Stimulated activated CD8-positive, alpha-beta memory T cell treated with anti-CD3 and anti-CD28 coated beads, Interleukin-15, amount 100 ng/mL, for 48 hours (primary cell): ENCODE measurements around the gene C15orf39.

Experiments used
- DNase-seq, 2 donors: peaks; one replicate each; pipeline ENCODE4 v3.0.0-alpha.2; 2020; ENCODE audit warnings: low read depth in 2 of 2

The C15orf39 gene

DNA sequence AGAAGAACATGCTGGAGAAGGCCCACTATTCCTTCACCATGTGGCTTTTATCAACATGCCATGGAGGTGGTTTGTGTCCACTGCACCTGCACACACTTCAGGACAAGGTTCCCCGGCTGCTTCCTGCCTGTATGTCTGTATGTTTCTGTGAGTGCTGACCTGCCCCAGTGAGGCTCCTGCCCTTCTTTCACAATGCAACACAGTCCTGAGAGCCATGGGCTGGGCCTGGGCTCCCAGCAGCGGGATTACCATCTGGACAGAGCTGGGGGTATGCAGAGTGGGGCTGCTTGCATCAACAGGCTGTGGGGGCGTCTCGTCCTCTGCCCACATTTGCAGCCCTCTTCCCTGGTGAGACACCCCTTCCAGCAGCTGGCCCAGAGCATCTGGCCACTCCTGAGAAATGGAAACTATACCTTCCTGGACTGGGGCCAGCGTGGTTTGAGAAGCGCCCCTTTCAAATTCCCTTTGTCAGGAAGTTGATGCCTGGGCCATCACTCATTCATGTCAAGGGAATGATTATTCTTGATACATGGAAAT lies 29.3 kb upstream of the C15orf39 start:
- DNase-seq = no peak

DNA sequence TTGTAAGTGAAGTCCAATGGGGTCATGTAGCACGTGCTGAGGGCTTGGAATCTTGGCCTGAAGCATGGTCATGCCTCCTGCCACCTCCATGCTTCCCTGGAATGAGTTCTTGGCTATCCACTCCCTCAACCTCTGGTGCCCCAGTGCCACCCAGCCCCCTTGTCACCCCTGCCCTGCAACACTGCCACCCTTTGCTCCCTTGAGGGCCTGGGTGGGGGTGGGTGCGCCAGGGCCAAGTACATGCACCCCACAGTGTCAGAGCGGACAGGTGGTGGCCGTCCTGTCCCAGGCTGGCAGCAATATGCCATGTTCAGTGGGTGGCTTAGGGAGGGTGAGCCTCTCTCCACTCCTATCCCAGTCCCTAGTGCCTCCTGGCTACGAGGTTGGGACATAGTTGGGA lies 27.6 kb upstream of the C15orf39 start:
- no peak for DNase-seq

DNA sequence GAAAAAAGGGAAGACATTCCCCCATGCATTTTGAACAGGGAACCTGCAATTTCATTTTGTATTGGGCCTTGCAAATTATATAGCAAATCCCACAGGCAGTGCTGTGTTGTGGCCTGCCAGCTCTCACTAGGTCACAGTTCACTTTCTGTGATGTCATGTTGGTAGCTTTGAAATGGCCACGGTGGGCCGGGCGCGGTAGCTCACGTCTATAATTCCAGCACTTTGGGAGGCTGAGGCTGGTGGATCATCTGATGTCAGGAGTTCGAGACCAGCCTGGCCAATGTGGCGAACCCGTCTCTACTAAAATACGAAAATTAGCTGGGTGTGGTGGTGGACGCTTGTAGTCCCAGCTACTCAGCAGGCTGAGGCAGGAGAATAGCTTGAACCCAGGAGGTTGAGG lies 27.0 kb upstream of the C15orf39 start:
- DNase-seq = no peak

DNA sequence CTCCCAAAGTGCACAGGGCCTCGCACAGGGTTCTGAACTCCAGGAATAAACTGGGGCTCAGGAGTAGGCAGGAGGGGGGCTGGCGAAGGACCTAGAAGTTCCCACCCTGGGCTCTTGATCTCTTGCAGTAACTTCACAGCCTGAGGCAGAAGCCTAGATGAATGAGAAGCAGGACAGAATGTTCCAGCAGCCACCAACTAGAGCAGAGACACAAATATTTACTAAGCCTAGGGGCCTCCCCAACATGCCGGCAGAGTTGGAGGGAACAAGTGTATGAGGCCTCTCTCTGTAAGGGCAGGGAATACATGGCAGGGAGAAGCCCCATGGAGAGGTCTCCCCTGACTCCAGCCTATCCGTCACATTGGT lies 25.3 kb upstream of the C15orf39 start:
- no peak for DNase-seq

DNA sequence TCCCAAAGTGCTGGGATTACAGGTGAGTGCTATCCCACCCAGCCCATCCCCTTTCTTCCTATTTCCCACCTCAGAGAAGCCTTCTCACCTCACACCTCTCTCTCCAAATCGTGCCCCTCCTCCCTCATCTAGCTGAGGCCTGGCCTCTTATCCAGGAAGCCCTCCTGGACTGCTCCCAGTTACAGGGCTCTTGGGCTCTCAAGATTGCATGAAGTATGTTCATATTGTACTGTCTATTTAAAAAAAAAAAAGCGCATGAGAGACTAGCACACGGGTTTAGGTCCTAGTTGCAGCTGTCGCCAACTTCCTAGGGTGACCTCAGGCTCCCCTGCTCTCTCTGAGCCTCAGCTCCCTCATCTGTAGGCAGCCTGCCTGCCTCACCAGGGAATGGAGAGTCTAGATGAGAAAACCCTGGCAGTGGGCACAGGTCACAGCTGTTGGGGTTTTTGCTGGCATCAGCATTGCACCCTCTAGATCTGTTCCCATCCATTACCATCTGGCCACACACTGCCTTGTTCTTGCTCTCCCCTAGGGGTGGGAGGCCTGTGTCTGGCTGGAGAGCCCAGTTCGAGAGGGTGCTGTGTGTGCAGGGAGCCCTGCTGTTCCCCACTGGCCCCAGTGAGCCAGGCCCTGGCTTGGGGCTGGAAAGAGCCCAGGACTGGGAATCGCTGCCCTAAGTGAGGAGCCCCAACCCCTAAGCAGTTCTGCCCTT lies 24.2 kb upstream of the C15orf39 start:
- DNase-seq = no peak

DNA sequence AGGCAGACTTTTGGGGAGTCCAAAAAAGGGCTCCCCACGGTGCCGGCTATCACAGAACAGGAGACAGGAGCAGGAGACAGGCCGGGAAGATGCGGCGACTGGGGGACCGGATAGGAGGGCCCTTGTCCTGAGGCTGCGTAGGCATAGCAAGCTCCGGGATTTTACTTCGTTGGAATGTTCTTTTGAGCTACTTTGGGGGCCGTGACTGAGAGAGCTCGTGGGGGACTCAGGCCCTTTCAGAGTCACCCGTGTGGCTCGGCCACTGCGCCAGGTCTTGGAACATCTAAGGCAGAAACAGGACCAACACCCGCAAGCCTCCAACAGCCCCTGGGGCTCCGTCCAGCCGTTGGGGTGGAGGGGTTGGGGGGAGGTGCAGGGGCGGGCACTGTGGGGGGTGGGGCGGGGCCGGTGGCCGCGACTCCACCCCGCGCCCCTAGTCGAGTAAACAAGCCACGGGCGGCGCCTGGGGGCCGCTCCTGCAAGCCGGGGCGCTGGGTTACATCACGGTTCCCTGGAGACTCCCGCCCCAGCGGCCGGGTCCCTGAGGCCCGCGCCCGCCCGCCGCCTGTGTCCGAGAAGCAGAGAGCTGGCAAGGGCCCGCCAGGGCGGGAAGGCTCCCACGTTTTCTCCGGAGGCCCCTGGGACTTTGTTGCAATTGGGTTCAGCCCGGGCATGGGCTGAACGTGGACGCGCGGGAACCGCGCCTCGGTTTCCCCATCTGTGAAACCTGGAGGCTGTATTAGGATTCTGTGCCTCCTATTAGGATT lies 23.3 kb upstream of the C15orf39 start:
- no peak for DNase-seq

DNA sequence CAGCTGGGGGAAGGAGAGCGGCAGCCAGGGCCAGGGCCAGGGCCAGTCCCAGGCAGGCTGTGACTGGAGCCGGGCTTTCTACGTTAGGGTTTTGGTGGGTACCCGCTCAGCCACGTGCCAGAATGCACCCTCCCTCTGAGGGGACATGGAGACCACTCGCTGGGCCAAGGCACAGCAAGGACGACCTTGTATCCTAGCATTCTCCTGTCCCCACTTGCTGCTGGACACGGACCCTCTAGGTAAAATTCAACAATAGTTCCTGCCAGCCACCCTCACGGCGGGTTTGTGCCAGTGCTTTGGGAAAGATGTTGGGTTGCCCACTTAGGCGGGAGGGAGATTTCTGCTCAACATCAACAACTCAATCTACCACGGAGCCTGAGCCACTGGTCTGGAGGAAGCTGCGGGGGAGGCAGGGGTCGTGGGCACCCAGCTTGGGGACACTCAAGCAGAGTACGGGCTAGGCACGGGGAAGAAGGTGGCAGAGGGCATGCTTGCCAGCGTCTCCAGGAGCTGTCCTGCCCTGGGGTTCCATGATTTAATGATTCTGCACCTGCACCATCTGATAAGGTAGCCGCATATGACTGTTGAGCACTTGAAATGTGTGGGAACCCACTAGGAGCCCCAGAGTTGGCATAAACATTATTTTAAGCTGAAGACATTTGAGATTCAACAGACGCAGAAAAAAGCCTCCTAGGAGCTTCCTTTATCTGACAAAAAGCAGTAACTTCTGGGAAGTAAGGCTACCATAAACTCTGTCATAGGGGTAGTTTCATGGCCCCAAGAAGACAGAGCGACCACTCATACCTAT lies 22.5 kb upstream of the C15orf39 start:
- no peak for DNase-seq

DNA sequence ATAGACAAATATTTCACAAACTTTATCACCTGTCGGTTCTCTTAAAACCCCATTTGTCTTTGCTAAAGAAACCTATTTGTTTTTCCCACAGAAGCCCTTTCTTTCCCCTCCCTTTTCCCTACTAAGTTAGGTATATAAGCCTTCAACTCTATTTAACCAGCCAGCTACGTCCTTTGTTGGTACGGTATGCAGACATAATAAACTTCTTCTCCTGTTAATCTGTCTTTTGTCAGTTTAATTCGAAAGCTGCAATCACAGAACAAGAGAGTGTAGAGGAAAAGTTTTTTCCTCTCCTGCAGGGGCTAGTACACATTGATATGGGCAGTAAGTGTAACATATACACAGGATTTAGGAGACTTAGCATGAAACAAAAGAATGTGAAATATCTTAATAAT lies 21.9 kb upstream of the C15orf39 start:
- no peak for DNase-seq

DNA sequence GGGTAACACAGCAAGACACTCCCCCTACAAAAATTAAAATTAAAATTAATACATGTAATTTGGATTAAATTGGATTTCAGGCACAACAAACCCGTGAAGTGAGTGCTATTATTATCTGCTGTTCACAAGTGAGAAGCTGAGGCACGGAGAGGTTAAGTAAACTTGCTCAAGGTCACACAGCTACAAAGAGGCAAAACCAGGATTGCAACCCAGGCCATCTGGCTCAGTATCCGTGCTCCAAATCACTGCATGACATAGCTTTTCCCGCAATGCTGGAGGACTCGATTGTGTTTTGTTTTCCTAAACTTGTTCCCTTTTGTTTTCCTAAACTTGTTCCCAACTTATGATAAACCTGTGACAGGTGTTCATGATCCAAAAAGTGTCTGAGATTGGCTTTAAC lies 19.9 kb upstream of the C15orf39 start:
- no peak for DNase-seq

DNA sequence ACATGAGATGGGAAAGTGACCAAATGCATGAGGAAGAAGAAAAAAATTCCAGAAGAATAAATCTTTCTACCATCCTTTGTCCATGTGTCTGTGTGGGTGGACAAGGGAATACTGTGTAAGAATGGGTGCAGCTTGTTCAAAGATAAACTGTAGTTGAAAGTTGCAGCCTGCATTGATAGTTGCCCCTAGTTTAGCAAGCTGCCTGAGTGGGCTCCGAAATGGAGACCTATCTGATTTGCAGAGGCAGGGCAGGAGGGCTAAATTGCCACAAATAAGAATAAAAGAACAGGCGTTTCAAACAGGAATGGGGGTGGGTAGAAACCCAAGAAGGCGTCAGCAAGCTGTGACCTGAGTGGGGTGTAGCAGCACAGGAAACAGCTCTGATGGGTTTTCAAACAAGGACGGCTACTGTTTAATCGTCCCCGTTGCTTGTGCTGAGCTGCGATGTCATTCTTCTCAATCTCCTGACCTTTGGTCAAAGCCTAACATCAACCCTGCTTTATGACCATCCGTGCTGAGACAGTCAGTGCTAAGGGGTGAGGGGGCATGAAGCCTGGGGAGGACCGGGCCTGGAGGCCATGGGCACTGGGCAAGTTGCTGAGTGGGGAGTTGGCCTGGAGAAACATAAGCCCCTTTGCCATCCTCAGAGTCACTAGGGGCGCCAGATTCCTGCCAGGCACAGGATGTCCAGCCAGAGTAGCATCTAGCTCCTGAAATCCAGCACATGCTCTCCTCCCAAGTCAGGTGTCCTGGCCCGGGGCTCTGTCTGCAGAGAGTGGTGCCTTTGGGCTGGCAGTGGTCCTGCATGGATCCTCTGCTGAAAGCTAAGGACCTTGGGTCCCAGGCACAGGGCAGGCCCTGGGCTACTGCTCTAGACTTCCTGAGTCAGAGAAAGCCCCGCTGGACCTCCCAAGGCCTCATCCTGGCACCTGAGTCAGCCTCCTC lies 19.2 kb upstream of the C15orf39 start:
- DNase-seq = no peak

DNA sequence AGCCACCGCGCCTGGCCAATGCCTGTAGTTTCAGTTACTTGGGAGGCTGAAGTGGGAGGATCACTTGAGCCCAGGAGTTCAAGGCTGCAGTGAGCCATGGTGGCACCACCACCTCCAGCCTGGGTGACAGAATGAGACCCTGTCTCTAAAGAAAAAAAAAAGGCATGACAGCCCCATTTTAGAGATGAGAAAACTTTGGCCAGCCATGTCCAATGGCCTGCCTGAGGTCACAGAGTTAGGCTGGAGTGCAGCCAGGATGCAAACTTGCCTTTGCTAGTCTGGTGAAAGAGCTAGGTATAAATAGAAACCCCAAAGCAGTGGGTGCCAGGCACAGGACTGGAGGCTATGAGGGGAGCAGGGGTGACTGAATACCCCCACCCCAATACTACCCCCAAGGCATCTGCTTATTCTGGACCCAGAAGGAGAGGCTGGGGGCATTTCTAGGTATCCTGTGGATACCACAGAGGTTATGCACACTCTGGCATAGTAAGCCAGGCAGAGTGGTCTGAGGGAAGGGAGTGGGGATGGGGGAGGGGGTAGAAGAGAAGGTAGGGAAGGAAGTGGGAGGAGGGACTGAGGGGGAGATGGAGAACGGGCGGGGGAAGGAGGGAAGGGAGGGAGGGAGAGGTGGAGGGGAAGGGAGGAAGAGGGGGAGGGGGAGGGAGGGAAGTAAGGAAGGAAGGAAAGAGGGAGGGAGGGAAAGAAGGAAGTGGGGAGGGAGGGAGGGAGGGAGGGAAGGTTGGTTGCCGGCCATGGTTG lies 16.2 kb upstream of the C15orf39 start:
- no peak for DNase-seq

DNA sequence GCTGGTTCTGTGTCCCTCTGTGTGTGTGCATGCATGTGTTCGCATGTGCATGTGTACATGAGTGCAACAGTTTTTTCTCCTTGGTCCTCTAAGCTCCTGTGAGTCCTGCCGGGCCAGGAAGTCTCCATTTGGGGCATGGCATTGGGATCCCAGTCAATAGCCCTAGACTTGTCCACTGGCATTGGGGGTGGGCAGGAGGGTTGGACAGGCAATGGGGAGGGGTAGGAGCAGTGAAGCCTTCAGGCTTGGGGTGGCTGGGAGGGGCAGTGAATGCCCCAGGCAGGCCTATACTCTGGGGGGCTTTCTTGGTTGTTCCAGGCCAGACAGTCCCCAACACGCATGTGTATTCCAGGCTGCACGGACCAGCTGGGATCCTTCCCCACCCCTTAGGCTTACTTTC lies 15.6 kb upstream of the C15orf39 start:
- no peak for DNase-seq

DNA sequence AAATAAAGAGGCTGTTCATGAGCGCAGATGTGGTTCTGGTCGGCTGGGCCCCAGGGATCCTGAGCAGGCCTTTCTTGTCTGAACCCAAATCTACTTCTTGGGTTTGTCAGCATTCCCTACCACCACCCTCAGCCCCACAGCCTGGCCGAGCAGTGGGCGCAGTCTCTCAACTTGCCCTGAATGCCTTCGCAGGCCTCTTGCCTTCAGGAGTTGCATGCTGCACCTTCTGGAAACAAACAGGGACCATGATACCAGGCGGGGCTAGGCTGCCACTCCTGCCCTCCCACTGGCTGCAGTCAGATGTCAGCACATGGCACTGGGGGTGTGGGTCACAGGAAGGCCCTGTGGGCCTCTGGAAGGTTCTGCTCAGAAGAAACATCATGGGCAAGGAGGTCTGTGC lies 13.2 kb upstream of the C15orf39 start:
- no peak for DNase-seq

DNA sequence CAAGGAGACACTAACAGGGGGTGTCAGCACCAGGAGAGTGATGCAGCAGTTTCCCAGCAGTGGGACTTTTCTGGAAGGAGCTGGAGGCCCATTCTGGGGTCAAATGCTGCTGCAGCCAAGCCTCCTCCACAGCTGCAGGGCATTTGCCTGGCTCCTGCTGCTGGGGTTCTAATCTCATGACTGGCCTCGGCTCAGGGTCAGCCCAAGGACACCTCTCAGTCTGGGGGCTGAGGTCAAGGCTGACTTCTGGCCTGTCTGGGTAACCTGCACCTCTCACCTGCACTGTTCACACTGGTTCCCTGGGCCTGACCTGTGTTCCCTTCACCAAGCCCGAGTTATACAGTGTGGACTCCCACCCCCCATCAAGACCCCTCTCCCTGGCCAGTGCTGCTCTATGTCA lies 10.4 kb upstream of the C15orf39 start:
- DNase-seq = no peak

DNA sequence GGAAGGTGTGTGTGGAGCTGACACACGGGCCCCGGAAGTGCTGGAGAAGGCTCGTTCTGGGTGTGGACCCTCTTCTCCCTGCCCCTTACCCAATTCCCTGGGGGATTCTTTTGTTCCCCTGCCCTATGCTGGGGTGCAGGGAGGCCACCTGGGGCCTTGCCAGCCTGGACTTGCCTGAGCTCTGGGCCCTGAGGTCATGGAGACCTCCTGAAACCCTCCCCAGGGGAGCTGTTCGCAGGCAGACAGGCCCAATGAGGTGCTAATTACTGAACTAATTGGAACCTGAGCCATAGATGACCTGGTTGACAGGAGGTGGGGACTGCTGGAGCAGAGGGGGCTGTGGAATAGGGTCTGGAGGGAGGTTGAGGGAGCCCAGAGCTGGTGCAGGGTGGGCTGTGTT lies 9.4 kb upstream of the C15orf39 start:
- DNase-seq = no peak

DNA sequence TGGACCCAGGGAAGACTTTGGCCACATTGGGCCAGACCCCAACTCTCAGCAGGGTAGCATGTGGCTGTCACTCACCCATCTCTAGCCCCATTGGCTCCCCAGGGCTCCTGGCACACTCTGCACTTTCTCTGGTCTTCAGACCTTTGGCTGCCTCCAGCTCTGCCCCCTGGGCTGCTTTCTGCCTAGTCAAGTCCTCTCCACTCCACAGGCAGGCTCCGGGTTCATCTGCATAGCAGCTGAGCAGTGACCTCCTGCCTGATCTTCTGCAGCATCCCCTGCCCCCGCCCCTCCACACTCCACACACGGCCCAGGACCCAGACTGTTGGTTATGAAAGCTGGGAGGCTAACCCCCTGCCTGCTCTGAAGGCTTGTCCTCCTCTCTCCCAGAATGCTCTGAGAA lies 8.4 kb upstream of the C15orf39 start:
- no peak for DNase-seq

DNA sequence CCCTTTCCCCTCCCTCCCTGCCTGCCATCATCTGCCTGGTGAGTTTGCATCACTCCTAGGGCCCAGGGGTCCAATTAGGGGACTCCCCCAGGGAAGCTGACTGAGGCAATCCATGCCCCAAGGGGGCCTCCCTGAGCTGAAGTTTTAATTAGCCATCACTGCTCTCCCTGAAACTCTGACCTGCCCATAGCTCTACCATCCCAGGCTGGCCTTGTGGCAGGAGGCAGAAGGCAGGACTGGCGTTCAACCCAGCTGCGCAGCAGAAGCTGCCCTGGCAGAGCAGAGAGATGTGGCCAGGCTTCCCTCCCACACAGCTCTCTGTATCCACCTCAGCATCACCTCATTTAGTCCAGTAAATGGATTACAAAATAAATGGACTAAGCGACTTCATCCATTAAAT lies 7.7 kb upstream of the C15orf39 start:
- no peak for DNase-seq

DNA sequence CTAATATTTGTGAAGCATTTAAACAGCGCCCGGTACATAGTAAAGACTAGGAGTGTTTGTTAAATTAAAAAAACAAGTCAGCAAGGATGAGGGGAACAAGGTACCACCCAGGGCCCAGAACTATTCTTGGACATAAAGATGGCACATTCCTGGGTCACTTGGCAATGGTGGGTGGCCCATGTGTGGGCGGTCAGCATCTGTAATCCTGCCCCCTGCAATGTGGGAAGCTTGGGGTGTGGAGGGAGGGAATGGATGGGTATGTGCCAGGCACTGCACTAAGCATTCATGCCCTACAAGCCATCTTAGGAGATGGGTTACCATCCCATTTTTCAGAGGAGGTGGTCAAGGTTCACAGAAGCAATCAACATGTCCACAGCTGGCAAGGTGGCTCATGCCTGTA lies 7.3 kb upstream of the C15orf39 start:
- DNase-seq = no peak

DNA sequence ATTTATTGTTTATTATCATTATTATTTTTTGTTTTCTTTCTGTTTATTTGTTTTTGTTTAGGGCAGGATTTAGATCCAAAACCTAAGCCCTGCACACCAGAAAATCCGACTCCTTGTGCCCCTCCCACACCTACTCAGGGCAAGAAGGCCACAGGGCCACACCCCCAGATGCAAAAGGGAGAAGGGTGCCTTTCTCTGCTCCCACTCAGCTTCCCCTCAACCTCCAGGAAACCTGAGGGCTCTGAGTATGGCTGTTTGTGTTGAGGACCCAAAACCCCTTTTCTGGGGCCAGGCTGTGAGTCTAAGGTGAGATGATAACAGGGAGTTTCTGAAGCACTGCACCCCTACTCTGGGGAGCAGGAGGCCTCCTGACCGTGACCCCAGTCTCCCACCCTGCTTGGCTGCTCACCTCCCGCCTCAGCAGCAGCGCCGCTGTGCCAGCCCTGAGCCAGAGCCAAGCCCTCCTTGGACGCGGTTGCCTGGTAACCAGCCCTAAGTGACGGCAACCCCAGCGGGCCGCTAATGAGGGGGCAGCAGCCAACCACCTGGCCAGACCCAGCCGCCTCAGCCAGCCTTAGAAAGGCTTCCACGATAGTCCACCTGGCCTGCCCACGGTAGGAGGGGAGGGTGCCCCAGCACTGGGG lies 6.4 kb upstream of the C15orf39 start:
- DNase-seq = no peak

DNA sequence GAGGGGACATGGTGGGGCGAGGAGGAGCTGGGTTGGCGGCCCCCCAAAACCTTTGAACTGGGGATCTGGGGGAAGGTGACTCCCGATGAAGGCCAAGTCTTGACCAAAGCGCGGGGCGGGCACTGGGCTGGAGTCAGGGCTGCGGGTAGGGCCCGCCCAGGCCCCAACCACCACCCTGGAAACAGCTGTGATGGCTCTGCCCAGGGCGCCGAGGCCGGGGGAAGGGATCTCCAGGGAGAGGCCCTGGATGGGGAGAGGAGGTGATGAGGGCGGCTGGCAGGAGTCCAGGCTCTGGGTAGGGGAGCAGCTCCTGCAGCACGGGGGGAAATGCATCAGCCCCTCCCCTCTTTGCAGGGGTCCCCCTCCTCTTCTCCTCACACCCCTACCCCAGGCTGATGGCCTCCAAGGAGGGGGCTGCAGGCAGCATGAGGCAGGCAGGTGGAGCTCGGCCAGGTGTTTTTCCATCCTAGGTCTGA lies 5.9 kb upstream of the C15orf39 start:
- no peak for DNase-seq
